ENCODE measurements around the gene STK17B. TPM values are rescaled to one million over a fixed set of nuclear protein-coding genes. Genes with fewer than 3 reads are reported as not detected.

Gene STK17B
- polyA plus RNA-seq, 3 donors, result 171 to 296 (median 244) TPM

GRCh38 chr2:196160101-196160500 is 11.3 kb downstream of the STK17B start:
- intact Hi-C loops (cut with micrococcal nuclease), result no loop called here
- Histone ChIP-seq H3K9me3 (replicated peaks in 1 of 2; ENCODE audit: control insufficient read depth in 1 of 2, insufficient read depth in 1 of 2, low read length in 2 of 2) (no peaks in the 10 kb centered on the region), H3K27me3 (ENCODE audit: control insufficient read depth in 2 of 2, insufficient read depth in 2 of 2, low read length in 2 of 2) (no peaks in the 10 kb centered on the region), H3K27ac (ENCODE audit: low read depth in 1 of 2, low read length in 2 of 2) (peak overlapping the region in 1 of 2 donors; percentile 89), H3K79me2 (ENCODE audit: insufficient read depth, low read length) (peaks cover 100% of the 10 kb centered on the region), H3K4me1 (ENCODE audit: control insufficient read depth in 1 of 2, insufficient read depth in 2 of 2, low read length in 2 of 2) (peaks cover 49 to 75% of the 10 kb centered on the region in 2 donors), H3K4me2 (replicated peaks; ENCODE audit: extremely low read depth, low read length, poor library complexity, severe bottlenecking) (peak overlapping the region; percentile 76), H3K9ac (ENCODE audit: insufficient read depth, low read length, poor library complexity, severe bottlenecking) (peak overlapping the region; percentile 51), H3K4me3 (replicated peaks in 1 of 3; ENCODE audit: low read depth in 2 of 3, low read length in 3 of 3) (peak overlapping the region; percentile 14 to 71 (median 40)), H3K36me3 (replicated peaks in 1 of 2; ENCODE audit: control insufficient read depth in 1 of 2, insufficient read depth in 2 of 2, low read length in 2 of 2) (peaks cover 67 to 78% of the 10 kb centered on the region in 2 donors), H2AFZ (ENCODE audit: insufficient read depth, low read depth, low read length, poor library complexity, severe bottlenecking) (no peak overlapping the region), H4K20me1 (ENCODE audit: insufficient read depth, low read length) (peaks cover 87% of the 10 kb centered on the region)
- Mint-ChIP-seq H3K4me1 (peaks cover 51% of the 10 kb centered on the region), H3K27me3 (ENCODE audit: low read depth in 3 of 3) (no peaks in the 10 kb centered on the region), H3K9me3 (no peaks in the 10 kb centered on the region), H3K36me3 (peaks cover 73 to 85% of the 10 kb centered on the region in 2 donors), H3K27ac (peak overlapping the region; percentile 90 to 96 (median 93)), H3K4me3 (peak overlapping the region in 1 of 2 donors; percentile 30)
- no CpG with 5 or more reads among the region's 3 CpGs for WGBS (ENCODE audit: insufficient coverage)
- peak; percentile 92 to 96 (median 96) for DNase-seq
- no peak for TF ChIP-seq CTCF (IDR thresholded peaks at IDR 0.05)

- DNase-seq, result no peak
- H3K36me3 ChIP-seq (replicated peaks in 1 of 2; ENCODE audit: control insufficient read depth in 1 of 2, insufficient read depth in 2 of 2, low read length in 2 of 2), result peaks cover 70 to 78% of the 10 kb centered on the region in 2 donors
- H3K9me3 ChIP-seq (replicated peaks in 1 of 2; ENCODE audit: control insufficient read depth in 1 of 2, insufficient read depth in 1 of 2, low read length in 2 of 2), result no peaks in the 10 kb centered on the region
- H3K9me3 Mint-ChIP-seq, result no peaks in the 10 kb centered on the region
- H3K4me3 ChIP-seq (replicated peaks in 1 of 3; ENCODE audit: low read depth in 2 of 3, low read length in 3 of 3), result peak overlapping the region; percentile 11 to 71 (median 43)
- H3K4me1 Mint-ChIP-seq, result peaks cover 45% of the 10 kb centered on the region
- H3K27ac ChIP-seq (ENCODE audit: low read depth in 1 of 2, low read length in 2 of 2), result peak overlapping the region; percentile 89
- H4K20me1 ChIP-seq (ENCODE audit: insufficient read depth, low read length), result peaks cover 87% of the 10 kb centered on the region
- peaks cover 100% of the 10 kb centered on the region for H3K79me2 ChIP-seq (ENCODE audit: insufficient read depth, low read length)
- peak overlapping the region; percentile 56 to 64 for H3K4me3 Mint-ChIP-seq
- no peak for TF ChIP-seq CTCF (IDR thresholded peaks at IDR 0.05)
- H3K4me2 ChIP-seq (replicated peaks; ENCODE audit: extremely low read depth, low read length, poor library complexity, severe bottlenecking), result peak overlapping the region; percentile 76
- H3K4me1 ChIP-seq (ENCODE audit: control insufficient read depth in 1 of 2, insufficient read depth in 2 of 2, low read length in 2 of 2), result peaks cover 42 to 67% of the 10 kb centered on the region in 2 donors
- H2AFZ ChIP-seq (ENCODE audit: insufficient read depth, low read depth, low read length, poor library complexity, severe bottlenecking), result no peak overlapping the region
- 64% methylated on average over 2 of the region's 5 CpGs for WGBS (ENCODE audit: insufficient coverage)
- H3K27ac Mint-ChIP-seq, result peak overlapping the region; percentile 90 to 96 (median 93)
- no peaks in the 10 kb centered on the region for H3K27me3 ChIP-seq (ENCODE audit: control insufficient read depth in 2 of 2, insufficient read depth in 2 of 2, low read length in 2 of 2)
- H3K36me3 Mint-ChIP-seq, result peaks cover 73 to 85% of the 10 kb centered on the region in 2 donors
- H3K27me3 Mint-ChIP-seq (ENCODE audit: low read depth in 3 of 3), result no peaks in the 10 kb centered on the region
- intact Hi-C loops (cut with micrococcal nuclease), result no loop called here
- peak overlapping the region; percentile 35 for H3K9ac ChIP-seq (ENCODE audit: insufficient read depth, low read length, poor library complexity, severe bottlenecking)
Observed at GRCh38 chr2:196159221-196159892, 12.0 kb downstream of the STK17B start.

Data from CD14-positive monocyte (primary cell).